Ovary (tissue), 9 donors: ENCODE measurements around the gene HES5. TPM values are rescaled to one million over a fixed set of nuclear protein-coding genes. Genes with fewer than 3 reads are reported as not detected.

Source experiments
- DNase-seq, 5 donors: peaks; one replicate each; pipeline ENCODE4 v3.0.0-alpha.2; 2019 to 2020
- H3K27ac ChIP-seq, 2 donors: fragments of 200-600 bp; one replicate each; pipeline versions ENCODE4 v1.5.1 to v1.8.0; 2019 to 2022
- H3K27me3 ChIP-seq: fragments of 200-600 bp; one replicate; pipeline ENCODE4 v1.8.0; 2022
- H3K36me3 ChIP-seq: fragments of 200-600 bp; sonication (generic); one replicate; pipeline ENCODE4 v1.5.1; 2019
- H3K4me1 ChIP-seq: one replicate; pipeline ENCODE4 v1.8.1; 2013; ENCODE audit warnings: mild to moderate bottlenecking, moderate library complexity; ENCODE audit not compliant: insufficient read depth
- H3K4me3 ChIP-seq: fragments of 200-600 bp; sonication (generic); one replicate; pipeline ENCODE4 v1.5.1; 2017
- H3K9me3 ChIP-seq, 2 donors: fragments of 200-600 bp in 1 of 2; sonication (generic) in 1 of 2; one replicate each; pipeline versions ENCODE4 v1.5.1 to v1.8.1; 2013 to 2019; ENCODE audit warnings: mild to moderate bottlenecking in 1 of 2, moderate library complexity in 1 of 2
- CTCF ChIP-seq, 3 donors: fragments of 450-650 bp in 2 of 3; fragments of 200-600 bp in 1 of 3; IDR thresholded peaks; one replicate each; pipeline versions ENCODE4 v1.5.1 to v1.8.0; 2016 to 2022; ENCODE audit warnings: antibody characterized with exemption in 3 of 3, mild to moderate bottlenecking in 1 of 3
- EP300 ChIP-seq: sonication (generic); formaldehyde crosslinking; IDR thresholded peaks from one replicate; pipeline ENCODE4 v1.6.1; 2017; ENCODE audit warnings: antibody characterized with exemption
- POLR2A ChIP-seq: fragments of 450-650 bp; IDR thresholded peaks from one replicate; pipeline ENCODE4 v1.6.1; 2017; ENCODE audit warnings: antibody characterized with exemption, mild to moderate bottlenecking, moderate library complexity
- WGBS, 3 donors: extraction: QIAGEN DNeasy Blood & Tissue Kit in 1 of 3; methylation state at CpG; one replicate each; pipeline versions ENCODE4 v1.1.5 to v1.1.7; 2013 to 2017; 5-methylcytosine and 5-hydroxymethylcytosine counted together
- intact Hi-C, 4 donors: fragments of 100-400 bp; cut with DNase I; formaldehyde crosslinking; loops; one replicate each; pipeline versions ENCODE4 v1.11.0 to v1.15.1; 2022 to 2023
- polyA plus RNA-seq, 2 donors: library from polyadenylated mRNA; stranded (reverse); fragments of 200-250 nt in 1 of 2; fragments of 350-450 nt in 1 of 2; fragmentation: Illumina TruSeq in 1 of 2; extraction: RNeasy Lipid Tissue Mini Kit (QIAGEN cat#74804) in 1 of 2; gene quantifications; one replicate each; pipeline ENCODE4 v1.2.3, GENCODE V29; 2013 to 2014
- total RNA-seq, 7 donors: library from RNA; depleted of rRNA in 2 of 7; stranded (reverse); fragments of >200 nt in 2 of 7; fragmentation: NEBNext Ultra II Directional in 3 of 7; extraction: Animal tissue kit (Norgen Biotek cat#: 25700) in 3 of 7; gene quantifications; one replicate each; pipeline versions ENCODE4 v1.1.0 to v1.2.4, GENCODE V29; 2016 to 2023
- donor health status: DM: no; HTN: no; CAD: no; lungs with moderate emphysema.
- donor health status: DM: no; HTN: no; CAD: no.
- donor health status: Bipolar disorder and iron deficiency.
- donor health status: DM: yes; HTN: yes; CAD: no.
- donor health status: DM: no; HTN: no; CAD: no.
- donor health status: DM: yes; HTN: yes; CAD: no.

Gene HES5
- total and polyA plus RNA-seq, 9 donors: 0.13 to 0.53 (median 0.31) TPM; not detected in 4

- no peak overlapping the region for H3K4me3 ChIP-seq
- DNase-seq: no peak
- no peak for TF ChIP-seq EP300
- TF ChIP-seq POLR2A: no peak
- TF ChIP-seq CTCF (IDR thresholded peaks at IDR 0.05): no peak
- no peak overlapping the region for H3K27ac ChIP-seq
- no peaks in the 10 kb centered on the region for H3K27me3 ChIP-seq
- H3K9me3 ChIP-seq: no peaks in the 10 kb centered on the region
- H3K36me3 ChIP-seq: no peaks in the 10 kb centered on the region
- H3K4me1 ChIP-seq: no peaks in the 10 kb centered on the region
- WGBS, 3 donors: 45 to 53% (median 48%) methylated on average over 10 to 16 of the region's 16 CpGs
- intact Hi-C loops: no loop called here
These were observed 46.1 kb downstream of the HES5 start for GRCh38 chr1:2483970-2484369.

- 79 to 80% (median 80%) methylated on average over 13 of the region's 13 CpGs for WGBS, 3 donors
- Histone ChIP-seq H3K27ac (no peak overlapping the region), H3K27me3 (no peaks in the 10 kb centered on the region), H3K36me3 (no peaks in the 10 kb centered on the region), H3K4me1 (no peaks in the 10 kb centered on the region), H3K9me3 (no peaks in the 10 kb centered on the region), H3K4me3 (no peak overlapping the region)
- intact Hi-C loops: no loop called here
- DNase-seq: no peak
- TF ChIP-seq POLR2A (no peak), CTCF (IDR thresholded peaks at IDR 0.05) (no peak), EP300 (no peak)
These were observed 47.0 kb downstream of the HES5 start for GRCh38 chr1:2483026-2483425.

GRCh38 chr1:2482588-2482987 is 47.5 kb downstream of the HES5 start:
- Histone ChIP-seq H3K36me3 (no peaks in the 10 kb centered on the region), H3K9me3 (no peaks in the 10 kb centered on the region), H3K27me3 (no peaks in the 10 kb centered on the region), H3K4me3 (no peak overlapping the region), H3K4me1 (no peaks in the 10 kb centered on the region), H3K27ac (no peak overlapping the region)
- no peak for TF ChIP-seq CTCF (IDR thresholded peaks at IDR 0.05)
- TF ChIP-seq EP300: no peak
- TF ChIP-seq POLR2A: no peak
- 63 to 73% (median 64%) methylated on average over 9 to 11 of the region's 11 CpGs for WGBS, 3 donors
- intact Hi-C loops: no loop called here
- no peak for DNase-seq

GRCh38 chr1:2481885-2482284 is 48.2 kb downstream of the HES5 start:
- no peak overlapping the region for H3K27ac ChIP-seq
- intact Hi-C loops: no loop called here
- 71 to 75% (median 74%) methylated on average over 10 of the region's 10 CpGs for WGBS, 3 donors
- TF ChIP-seq POLR2A: no peak
- no peak for TF ChIP-seq EP300
- TF ChIP-seq CTCF (IDR thresholded peaks at IDR 0.05): no peak
- H3K9me3 ChIP-seq: no peaks in the 10 kb centered on the region
- no peaks in the 10 kb centered on the region for H3K36me3 ChIP-seq
- no peaks in the 10 kb centered on the region for H3K27me3 ChIP-seq
- no peak for DNase-seq
- H3K4me3 ChIP-seq: no peak overlapping the region
- H3K4me1 ChIP-seq: no peaks in the 10 kb centered on the region

GRCh38 chr1:2480986-2481364 is 49.1 kb downstream of the HES5 start:
- Histone ChIP-seq H3K9me3 (no peaks in the 10 kb centered on the region), H3K4me3 (no peak overlapping the region), H3K27ac (no peak overlapping the region), H3K4me1 (no peaks in the 10 kb centered on the region), H3K27me3 (no peaks in the 10 kb centered on the region), H3K36me3 (no peaks in the 10 kb centered on the region)
- TF ChIP-seq EP300 (no peak), CTCF (IDR thresholded peaks at IDR 0.05) (no peak)
- intact Hi-C loops: no loop called here
- WGBS, 3 donors: 83 to 85% (median 84%) methylated on average over 12 of the region's 12 CpGs
- DNase-seq: no peak
